HG02610 (cell line): ENCODE results near the gene FAIM.
"Not testable (repeated sequence)": the region's sequence is repeated elsewhere in the genome, so short reads cannot be mapped to it uniquely, and the experiment has no call there.

Source experiments
- ATAC-seq: cut with Tn5 transposase; IDR thresholded peaks from one replicate; pipeline ENCODE4 v1.9.1; 2021; ENCODE audit warnings: mild to moderate bottlenecking, moderate library complexity; ENCODE audit not compliant: unreplicated experiment

FAIM gene

DNA sequence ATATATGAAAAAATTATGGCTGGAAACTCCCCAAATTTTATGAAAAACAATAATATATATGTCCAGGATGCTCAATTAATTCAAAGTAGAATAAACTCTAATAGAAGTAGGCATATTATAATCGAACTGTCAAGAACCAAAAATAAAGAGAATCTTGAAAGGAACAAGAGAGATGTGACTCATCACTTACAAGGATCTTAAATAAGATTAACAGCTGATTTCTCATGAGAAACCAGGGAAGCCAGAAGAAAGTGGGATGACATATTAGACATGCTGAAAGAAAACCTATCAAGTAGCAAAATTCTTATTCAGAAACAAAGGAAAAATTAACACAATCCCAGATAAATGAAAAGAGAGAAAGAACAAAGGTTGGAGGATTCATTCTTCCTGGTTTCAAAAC lies 66.8 kb downstream of the FAIM start:
- ATAC-seq: no peak

DNA sequence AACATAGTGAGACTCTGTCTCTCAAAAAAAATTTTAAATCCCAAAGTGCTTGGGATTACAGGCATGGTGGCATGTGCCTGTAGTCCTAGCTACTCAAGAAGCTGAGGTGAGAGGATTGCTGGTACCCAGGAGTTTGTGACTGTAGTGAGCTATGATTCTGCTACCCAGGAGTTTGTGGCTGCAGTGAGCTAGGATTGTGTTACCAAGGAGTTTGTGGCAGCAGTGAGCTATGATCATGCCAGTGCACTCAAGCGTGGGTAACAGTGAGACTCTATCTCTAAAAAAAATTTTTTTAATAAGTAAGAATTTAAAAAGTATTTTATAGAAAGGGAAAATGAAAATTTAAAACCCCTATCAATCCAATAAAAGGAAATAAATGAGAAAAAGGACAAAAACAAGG lies 69.5 kb downstream of the FAIM start:
- no peak for ATAC-seq

DNA sequence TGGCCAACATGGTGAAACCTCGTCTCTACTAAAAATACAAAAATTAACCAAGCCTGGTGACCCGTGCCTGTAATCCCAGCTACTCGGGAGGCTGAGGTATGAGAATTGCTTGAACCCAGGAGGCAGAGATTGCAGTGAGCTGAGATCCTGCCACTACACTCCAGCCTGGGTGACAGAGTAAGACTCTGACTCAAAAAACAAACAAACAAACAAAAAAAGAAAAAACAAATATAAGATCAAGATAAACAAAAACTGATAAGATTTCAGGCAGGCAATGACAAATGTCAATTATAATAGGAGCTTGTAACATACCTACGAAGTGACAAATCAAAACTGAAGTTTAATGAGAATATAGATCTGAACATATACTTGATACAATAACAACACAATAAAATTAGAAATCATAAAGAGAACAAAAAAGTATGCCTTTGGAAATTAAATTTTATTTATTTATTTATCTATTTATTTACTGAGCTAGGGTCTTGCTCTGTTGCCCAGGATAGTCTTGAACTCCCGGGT lies 70.4 kb downstream of the FAIM start:
- ATAC-seq: no peak

DNA sequence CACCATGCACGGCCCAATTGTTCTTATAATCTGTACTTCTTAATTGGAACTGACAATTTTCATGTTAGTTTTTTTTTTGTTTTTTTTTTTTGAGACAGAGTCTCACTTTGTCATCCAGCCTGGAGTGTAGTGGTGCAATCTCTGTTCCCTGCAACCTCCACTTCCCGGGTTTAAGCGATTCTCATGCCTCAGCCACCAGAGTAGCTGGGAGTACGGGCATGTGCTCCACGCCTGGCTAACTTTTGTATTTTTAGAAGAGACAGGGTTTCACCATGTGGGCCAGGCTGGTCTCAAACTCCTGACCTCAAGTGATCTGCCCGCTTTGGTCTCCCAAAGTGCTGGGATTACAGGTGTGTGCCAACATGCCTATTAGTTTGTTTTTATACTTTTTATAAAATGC lies 72.4 kb downstream of the FAIM start:
- not testable (repeated sequence) for ATAC-seq

DNA sequence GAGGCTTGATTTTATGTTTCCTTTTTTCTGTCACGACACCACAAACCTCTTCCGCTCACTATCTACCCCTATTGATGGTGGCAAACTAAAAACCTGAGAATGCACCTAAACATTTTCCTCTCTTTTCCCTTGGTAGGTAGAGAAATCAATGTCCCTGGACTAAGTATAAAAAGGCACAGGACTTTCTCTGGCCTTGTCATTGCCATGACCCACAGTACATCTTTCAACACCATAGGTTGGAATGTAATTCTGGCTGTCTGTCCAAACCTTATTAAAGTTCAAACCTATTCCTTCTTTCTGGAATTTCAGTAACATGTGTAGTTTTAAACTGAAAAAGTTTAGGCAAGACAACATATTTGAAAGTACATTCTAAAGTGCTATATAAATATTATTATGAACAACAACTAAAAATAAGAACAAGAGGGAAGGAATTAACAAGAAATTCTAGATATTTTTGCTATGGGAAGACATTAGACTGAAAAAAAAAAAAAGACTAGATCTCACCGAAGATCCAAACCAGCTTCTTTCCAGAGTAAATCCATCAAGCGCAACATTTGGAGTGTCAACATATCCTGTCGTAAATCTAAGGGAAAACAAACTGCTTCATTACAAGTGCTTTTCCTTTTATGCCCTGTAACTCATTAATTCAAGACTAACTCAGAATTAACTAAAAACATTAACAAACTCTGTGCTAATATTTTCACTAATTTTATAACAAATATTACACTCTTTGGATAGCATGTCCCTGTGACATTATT lies 73.1 kb downstream of the FAIM start:
- no peak for ATAC-seq

DNA sequence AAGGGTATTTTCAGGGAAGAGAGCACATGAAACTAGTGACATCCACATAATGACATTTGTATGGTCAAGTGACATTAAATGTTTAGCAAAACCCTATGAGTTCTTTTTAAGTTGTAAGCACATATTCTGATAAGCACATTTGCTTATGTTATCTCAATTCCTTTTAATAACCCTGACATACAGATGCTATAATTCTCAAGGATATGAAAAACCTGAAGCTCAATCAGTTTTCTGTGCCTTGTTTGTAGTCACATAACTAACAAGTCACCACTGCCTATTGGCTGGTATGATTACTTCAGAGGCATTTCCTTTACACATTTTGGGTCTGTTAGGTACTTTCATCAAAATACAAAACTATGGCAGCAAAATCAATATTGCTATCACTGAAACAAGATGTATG lies 74.1 kb downstream of the FAIM start:
- ATAC-seq: no peak
